Measurements from ENCODE around the gene ZC3H12A.

ZC3H12A gene

GRCh38 chr1:37474046-37474696 is at the start of gene ZC3H12A:
Gene ZC3H12A (plus strand): TSS chr1:37474580. CDS start chr1:37475497, 917 bp downstream.
- peak; percentile 86 for DNase-seq

GRCh38 chr1:37425221-37425620 is 49.2 kb upstream of the ZC3H12A start:
- no peak for DNase-seq

- DNase-seq = no peak
These were observed 45.4 kb upstream of the ZC3H12A start for GRCh38 chr1:37429029-37429428.

GRCh38 chr1:37430103-37430985 is 44.0 kb upstream of the ZC3H12A start:
- DNase-seq = no peak

- no peak for DNase-seq
These were observed 41.7 kb upstream of the ZC3H12A start for GRCh38 chr1:37432716-37433115.

GRCh38 chr1:37433171-37433570 is 41.2 kb upstream of the ZC3H12A start:
- no peak for DNase-seq

GRCh38 chr1:37434292-37435225 is 39.8 kb upstream of the ZC3H12A start:
- peak; percentile 11 for DNase-seq

- DNase-seq = no peak
These were observed 37.3 kb upstream of the ZC3H12A start for GRCh38 chr1:37437087-37437486.

- DNase-seq = no peak
These were observed 36.1 kb upstream of the ZC3H12A start for GRCh38 chr1:37438037-37438868.

- no peak for DNase-seq
These were observed 35.5 kb upstream of the ZC3H12A start for GRCh38 chr1:37438869-37439343.

- DNase-seq = no peak
These were observed 34.9 kb upstream of the ZC3H12A start for GRCh38 chr1:37439349-37439995.

GRCh38 chr1:37441490-37441889 is 32.9 kb upstream of the ZC3H12A start:
- DNase-seq = no peak

- DNase-seq = no peak
These were observed 32.2 kb upstream of the ZC3H12A start for GRCh38 chr1:37442139-37442538.

GRCh38 chr1:37442644-37443043 is 31.7 kb upstream of the ZC3H12A start:
- no peak for DNase-seq

GRCh38 chr1:37446874-37447273 is 27.5 kb upstream of the ZC3H12A start:
- DNase-seq = no peak

GRCh38 chr1:37448185-37448584 is 26.2 kb upstream of the ZC3H12A start:
- DNase-seq = no peak

- no peak for DNase-seq
These were observed 25.5 kb upstream of the ZC3H12A start for GRCh38 chr1:37448691-37449417.

GRCh38 chr1:37449936-37450335 is 24.4 kb upstream of the ZC3H12A start:
- no peak for DNase-seq

GRCh38 chr1:37452416-37452815 is 22.0 kb upstream of the ZC3H12A start:
- no peak for DNase-seq

GRCh38 chr1:37453647-37454046 is 20.7 kb upstream of the ZC3H12A start:
- no peak for DNase-seq

- no peak for DNase-seq
These were observed 18.9 kb upstream of the ZC3H12A start for GRCh38 chr1:37455516-37455915.
